Fibroblast of peridontal ligament (primary cell): Measurements from ENCODE around the gene LECT2.

Experiments used
- DNase-seq: peaks from one replicate; pipeline ENCODE4 v3.0.0-alpha.2; 2010; ENCODE audit errors: extremely low read depth

The LECT2 gene

DNA sequence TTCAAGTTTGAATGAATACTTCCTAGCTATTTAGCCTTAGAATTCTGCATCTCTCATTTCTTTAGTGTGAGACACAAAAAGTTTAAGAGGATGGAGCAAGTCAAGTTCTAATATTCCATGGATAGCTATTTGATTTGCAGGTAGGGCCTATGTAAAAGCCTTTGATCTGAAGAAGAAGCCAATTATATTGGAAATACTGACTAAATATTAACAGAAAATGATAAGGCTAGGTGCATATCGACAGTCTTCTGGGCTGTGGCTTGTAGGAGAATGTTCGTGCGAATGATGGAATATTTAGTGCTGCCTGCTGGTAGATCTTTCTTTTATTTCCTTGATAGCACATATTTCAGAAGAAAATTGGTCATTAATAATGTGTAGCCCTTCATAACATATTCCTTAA, at the start of gene LECT2:
Gene LECT2, minus strand, starts transcription at position 85 of the 400 bp plus-strand sequence. CDS start 150 bp downstream, outside the sequence.
- DNase-seq, result no peak

- peak; percentile 84 for DNase-seq
Observed at GRCh38 chr5:136004436-136004835, 49.7 kb upstream of the LECT2 start.

DNA sequence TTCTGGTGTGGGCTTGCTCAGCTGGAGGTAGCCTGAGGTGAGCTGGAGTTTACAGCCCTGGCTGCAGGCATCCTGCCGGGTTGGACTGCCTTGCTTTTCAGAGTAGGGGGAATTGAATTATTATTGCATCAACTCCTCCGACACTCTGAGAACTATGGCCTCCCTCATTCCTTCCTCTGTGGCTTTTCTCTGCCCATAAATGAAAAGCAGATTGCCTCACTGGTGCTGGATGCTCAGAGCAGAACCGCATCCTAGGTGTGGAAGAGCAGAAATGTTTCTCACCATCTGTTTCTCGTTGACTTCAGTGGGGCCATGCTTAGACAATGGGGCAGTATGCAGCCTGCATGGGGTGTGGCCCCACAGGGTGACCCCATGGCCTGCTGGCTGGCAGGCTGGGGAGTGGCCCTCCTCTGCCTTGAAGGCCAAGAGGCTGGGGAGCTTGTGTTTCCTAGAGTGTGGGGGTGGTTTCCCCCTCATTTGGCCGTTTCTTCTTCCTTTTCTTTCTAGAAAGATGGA, 46.7 kb upstream of the LECT2 start:
- DNase-seq, result peak; percentile 97

- no peak for DNase-seq
Observed at GRCh38 chr5:136000932-136001331, 46.1 kb upstream of the LECT2 start.

- no peak for DNase-seq
Observed at GRCh38 chr5:136000147-136000546, 45.4 kb upstream of the LECT2 start.

GRCh38 chr5:135999406-136000139, 44.8 kb upstream of the LECT2 start:
- peak; percentile 77 for DNase-seq

DNA sequence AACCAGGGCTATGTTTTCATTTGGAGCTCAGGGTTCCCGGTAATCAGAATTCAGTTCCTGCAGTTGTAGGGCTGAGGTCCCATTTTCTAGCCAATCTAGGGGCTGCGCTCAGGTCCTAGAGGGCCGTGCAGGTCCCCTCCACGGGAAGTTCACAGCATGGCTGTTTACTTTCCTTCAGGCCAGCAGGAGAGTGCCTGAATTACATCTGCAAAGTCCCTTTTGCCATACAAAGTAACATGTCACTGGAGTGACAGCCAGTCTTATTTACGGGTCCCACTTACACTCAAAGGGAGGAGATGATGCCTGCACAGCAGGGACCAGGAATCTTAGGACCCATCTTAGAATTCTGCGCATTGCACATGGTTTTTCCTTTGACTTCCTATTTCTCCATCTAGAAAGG, 44.1 kb upstream of the LECT2 start:
- no peak for DNase-seq

DNA sequence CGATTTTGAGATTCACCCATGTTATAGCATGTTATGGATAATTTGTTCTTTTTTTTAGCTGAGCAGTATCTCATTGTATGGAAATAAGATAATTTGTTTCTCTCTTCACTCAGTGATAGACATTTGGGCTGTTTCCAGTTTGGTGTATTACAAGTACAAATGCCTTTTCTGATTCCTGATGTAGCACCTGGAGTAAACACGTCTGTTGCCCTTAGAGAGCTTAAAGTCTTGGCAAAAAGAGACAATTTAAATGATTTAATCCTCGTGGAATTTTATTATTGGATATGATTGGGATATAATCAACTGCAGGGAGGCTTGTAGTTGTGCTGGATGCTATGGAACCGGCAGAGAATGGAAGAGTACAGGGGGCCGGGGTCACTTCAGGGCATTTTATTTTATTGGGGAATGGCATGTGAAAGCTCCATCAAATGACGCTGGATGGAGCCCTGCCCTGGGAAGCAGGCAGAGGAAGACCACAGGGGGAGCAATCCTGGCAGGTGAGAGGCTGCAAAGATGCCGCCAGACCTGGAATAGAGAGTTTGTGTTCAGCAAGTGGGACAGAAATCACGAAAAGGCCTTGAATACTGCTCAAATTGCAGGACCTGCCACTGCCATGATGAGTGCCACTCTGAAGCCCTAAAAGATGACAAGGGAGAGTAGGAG, 43.0 kb upstream of the LECT2 start:
- no peak for DNase-seq

DNA sequence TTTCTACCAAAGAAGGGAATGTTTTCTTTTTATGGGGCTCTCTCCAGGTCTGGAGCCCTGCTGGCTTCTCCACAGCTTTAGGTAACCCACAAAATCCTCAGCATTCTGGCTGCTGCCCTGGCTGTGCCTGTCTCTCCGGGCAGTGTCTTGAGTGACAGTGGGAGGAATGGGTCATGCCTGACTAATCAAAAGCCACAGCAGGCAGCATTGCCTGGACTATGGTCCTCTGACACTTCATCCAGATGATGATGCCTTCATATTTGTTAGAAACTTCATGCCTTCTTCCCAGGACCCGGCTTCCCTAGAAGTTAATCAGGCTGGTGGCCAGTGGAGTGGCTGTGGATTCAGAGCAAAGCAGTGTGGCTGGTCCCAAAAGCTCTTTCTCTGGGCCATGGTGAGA, 41.8 kb upstream of the LECT2 start:
- peak; percentile 25 for DNase-seq

GRCh38 chr5:135995976-135996375, 41.2 kb upstream of the LECT2 start:
- DNase-seq, result no peak

- peak; percentile 80 for DNase-seq
Observed at GRCh38 chr5:135993880-135994636, 39.3 kb upstream of the LECT2 start.

- DNase-seq, result peak; percentile 85
Observed at GRCh38 chr5:135993335-135993879, 38.6 kb upstream of the LECT2 start.

DNA sequence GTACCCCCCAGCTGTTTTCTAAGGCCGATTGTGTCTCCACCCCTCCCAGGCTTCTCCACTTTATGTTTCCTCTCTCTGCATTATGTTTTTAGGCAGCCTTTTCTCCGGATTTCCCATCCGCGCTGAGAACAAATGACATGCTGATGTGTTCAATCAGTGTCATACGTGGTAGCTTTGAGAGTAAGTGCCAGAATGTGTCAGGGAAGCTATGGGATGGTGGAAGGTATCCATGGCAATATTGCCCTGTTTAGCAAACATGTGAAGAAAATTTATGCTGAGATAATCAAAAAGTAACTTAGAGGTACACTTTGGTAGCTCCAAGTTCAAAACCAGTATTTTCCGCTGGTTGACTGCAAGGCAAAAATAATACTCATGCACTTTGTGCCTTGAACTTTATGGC, 36.6 kb upstream of the LECT2 start:
- no peak for DNase-seq

DNA sequence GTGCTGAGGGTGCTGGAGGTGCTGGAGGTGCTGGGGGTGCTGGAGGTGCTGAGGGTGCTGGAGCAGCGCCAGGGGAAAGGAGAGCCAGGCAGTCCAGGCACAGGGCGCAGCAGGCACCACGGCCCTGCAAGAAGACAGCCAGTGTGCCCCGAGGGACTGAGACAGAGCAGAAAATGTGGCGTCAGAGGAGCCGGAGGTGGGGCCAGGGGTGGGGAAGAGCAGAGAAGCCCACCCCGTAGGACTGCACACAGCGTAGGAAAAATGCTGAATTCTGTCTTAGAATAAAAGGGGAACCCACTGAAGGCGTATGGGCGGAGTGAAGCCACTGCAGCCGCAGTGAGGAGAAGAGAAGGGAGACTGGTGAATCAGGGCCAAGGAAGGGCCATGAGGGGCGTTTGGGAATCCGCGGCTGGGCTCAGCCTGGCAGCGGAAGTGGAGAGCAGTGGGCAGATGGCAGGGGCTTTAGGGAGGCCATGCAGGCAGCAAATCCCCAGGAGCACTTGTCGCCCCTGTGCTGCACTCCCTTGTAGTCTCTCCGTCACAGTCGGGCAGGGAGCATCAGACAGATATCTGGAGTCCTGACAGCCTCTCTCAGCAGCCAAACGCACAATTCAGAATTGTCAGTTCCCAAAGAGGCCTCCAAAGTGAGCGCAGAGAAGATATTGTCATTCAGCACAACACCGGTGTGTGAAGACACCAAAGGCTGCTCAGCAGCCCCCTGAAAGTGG, 35.9 kb upstream of the LECT2 start:
- DNase-seq, result no peak

DNA sequence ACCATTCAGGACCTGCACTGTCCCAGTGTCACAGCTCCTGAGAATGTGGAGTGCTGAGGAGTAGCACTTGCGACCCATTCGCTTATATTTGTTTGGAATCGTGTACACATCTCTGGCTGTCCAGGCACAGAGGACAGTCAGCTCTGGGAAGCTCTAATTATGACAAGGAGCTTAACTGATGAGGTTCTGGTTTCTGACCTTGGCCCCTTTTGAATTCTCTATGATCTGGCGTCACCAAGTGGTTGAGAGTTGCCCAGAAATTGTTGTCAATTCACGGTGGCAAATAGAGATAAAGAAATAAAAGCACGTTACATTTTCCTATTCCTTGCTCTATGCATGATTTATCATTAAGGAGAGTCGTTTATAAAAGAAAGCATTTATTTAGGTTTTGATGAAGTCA, 34.9 kb upstream of the LECT2 start:
- no peak for DNase-seq

- DNase-seq, result no peak
Observed at GRCh38 chr5:135988546-135988945, 33.8 kb upstream of the LECT2 start.

GRCh38 chr5:135986891-135987401, 32.2 kb upstream of the LECT2 start:
- DNase-seq, result peak; percentile 87

- no peak for DNase-seq
Observed at GRCh38 chr5:135986401-135986800, 31.6 kb upstream of the LECT2 start.

- no peak for DNase-seq
Observed at GRCh38 chr5:135985951-135986350, 31.2 kb upstream of the LECT2 start.

- DNase-seq, result peak; percentile 74
Observed at GRCh38 chr5:135980620-135981019, 25.8 kb upstream of the LECT2 start.

DNA sequence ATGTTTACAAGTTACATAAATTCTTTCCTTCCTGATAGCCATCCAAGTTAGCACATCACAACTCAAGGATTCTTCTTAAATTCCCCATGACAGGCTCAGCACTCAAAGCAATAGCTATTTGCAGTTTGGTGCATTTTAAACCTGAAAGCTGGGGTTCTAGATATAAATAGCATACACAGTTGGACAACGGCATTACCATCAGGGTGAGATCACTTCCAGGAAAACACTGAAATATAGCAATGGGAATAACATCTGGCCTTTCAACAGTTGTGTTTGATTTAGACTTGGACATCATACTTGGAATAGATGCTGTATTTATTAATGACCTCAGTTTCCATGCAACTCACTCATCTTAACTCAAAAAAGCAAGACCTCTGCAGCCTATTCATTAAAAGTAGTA, 24.7 kb upstream of the LECT2 start:
- DNase-seq, result peak; percentile 97
